ENCODE results near the gene PGBD5. TPM values are rescaled to one million over a fixed set of nuclear protein-coding genes. Genes with fewer than 3 reads are reported as not detected.

Gene PGBD5
- total and polyA plus RNA-seq, 8 donors: 2.8 to 17.2 (median 10.4) TPM

DNA sequence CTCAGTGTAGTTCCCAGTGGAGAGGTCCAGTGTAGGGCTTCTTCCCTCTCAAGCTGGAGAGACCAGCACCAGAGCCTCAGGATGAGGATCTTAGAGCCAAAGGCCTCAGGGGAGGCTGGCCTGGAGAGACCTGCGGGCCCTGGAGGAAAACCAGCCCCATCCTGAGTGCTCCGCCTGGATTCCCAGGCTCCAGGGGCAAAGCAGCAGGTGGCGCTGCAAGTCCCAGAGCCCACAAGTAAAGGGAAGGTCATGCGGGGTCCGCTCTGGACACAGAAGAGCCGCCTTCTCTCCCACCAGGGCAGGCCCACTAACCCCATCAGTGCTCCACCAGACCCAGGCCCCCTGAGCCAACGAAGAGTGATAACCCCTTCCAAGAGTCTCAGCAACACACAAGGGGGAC, 22.7 kb downstream of the PGBD5 start:
- H3K36me3 ChIP-seq: no peaks in the 10 kb centered on the region
- no peaks in the 10 kb centered on the region for H3K4me1 ChIP-seq
- H3K27me3 ChIP-seq: no peaks in the 10 kb centered on the region
- intact Hi-C loops (cut with DNase I): no loop called here
- no peak overlapping the region for H3K4me3 ChIP-seq
- no peaks in the 10 kb centered on the region for H3K9me3 ChIP-seq
- no peak overlapping the region for H3K27ac ChIP-seq
- 95 to 99% methylated on average over 7 of the region's 7 CpGs for WGBS, 2 donors
- no peak for TF ChIP-seq CTCF (IDR thresholded peaks at IDR 0.05)
- ATAC-seq (no peak), DNase-seq (peak in 1 of 6 donors; percentile 39), FAIRE-seq (no peak)

DNA sequence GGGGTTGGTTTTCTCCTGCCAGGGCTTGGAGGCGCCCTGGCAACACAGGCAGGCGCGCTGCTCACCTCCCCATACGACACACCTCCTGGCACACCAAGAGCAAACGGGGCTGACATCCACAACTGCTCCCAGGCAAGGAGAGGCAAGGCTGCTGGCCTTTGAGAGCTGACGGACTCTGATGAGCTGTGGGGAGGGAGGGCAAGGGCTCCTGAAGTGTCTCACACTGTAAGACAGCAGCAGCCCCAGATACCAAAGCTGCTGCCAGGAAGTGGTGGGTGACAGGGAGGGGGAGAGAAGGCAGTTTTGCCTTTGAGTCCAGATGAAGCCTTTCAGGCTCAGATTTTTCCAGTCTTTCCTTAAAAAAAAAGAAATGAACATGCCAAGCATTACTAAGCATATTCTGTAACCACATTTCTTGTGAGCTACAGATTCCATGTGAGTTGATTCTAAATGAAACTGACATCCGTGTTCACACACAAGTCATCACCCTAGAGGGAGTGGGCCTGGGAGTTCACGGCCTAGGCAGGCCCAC, 24.3 kb downstream of the PGBD5 start:
- no peak for FAIRE-seq
- intact Hi-C loops (cut with DNase I): no loop called here
- peak in 1 of 6 donors; percentile 34 for DNase-seq
- Histone ChIP-seq H3K9me3 (no peaks in the 10 kb centered on the region), H3K4me1 (no peaks in the 10 kb centered on the region), H3K36me3 (no peaks in the 10 kb centered on the region), H3K27me3 (no peaks in the 10 kb centered on the region), H3K4me3 (no peak overlapping the region), H3K27ac (no peak overlapping the region)
- ATAC-seq: peak in 2 of 4 donors; percentile 50 to 66
- no peak for TF ChIP-seq CTCF (IDR thresholded peaks at IDR 0.05)
- 72 to 83% methylated on average over 8 of the region's 8 CpGs for WGBS, 2 donors

DNA sequence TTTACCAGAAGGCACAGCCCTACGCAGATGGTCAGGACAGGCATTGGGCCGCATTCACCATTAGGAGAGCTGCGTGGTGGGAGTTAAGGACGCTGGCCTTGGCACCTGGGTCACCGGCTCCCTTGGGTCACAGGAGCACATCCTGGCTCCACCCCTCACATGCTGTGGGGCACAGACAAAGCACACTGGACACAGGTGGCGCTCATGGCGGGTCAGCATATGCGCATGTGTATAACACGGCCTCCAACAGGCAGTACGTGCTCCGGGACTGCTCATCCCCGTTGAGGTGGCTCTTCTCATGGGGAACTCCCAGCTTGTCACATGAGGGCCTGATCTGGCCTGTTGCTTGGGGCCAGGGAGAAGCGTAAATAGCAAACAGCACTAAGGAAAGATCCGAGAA, 25.0 kb downstream of the PGBD5 start:
- Histone ChIP-seq H3K27ac (no peak overlapping the region), H3K4me1 (no peaks in the 10 kb centered on the region), H3K4me3 (no peak overlapping the region), H3K27me3 (no peaks in the 10 kb centered on the region), H3K9me3 (no peaks in the 10 kb centered on the region), H3K36me3 (no peaks in the 10 kb centered on the region)
- TF ChIP-seq CTCF (IDR thresholded peaks at IDR 0.05): no peak
- intact Hi-C loops (cut with DNase I): no loop called here
- ATAC-seq (peak in 1 of 4 donors; percentile 20), FAIRE-seq (no peak), DNase-seq (peak in 1 of 6 donors; percentile 51)
- WGBS, 2 donors: 94% methylated on average over 14 of the region's 14 CpGs

- no peaks in the 10 kb centered on the region for H3K36me3 ChIP-seq
- DNase-seq (peak in 1 of 6 donors; percentile 29), FAIRE-seq (no peak), ATAC-seq (no peak)
- no peaks in the 10 kb centered on the region for H3K4me1 ChIP-seq
- H3K27ac ChIP-seq: no peak overlapping the region
- TF ChIP-seq CTCF (IDR thresholded peaks at IDR 0.05): no peak
- H3K4me3 ChIP-seq: no peak overlapping the region
- H3K27me3 ChIP-seq: no peaks in the 10 kb centered on the region
- WGBS, 2 donors: 88 to 91% methylated on average over 8 of the region's 8 CpGs
- intact Hi-C loops (cut with DNase I): no loop called here
- H3K9me3 ChIP-seq: no peaks in the 10 kb centered on the region
These were observed 26.2 kb downstream of the PGBD5 start for GRCh38 chr1:230400007-230400344.

DNA sequence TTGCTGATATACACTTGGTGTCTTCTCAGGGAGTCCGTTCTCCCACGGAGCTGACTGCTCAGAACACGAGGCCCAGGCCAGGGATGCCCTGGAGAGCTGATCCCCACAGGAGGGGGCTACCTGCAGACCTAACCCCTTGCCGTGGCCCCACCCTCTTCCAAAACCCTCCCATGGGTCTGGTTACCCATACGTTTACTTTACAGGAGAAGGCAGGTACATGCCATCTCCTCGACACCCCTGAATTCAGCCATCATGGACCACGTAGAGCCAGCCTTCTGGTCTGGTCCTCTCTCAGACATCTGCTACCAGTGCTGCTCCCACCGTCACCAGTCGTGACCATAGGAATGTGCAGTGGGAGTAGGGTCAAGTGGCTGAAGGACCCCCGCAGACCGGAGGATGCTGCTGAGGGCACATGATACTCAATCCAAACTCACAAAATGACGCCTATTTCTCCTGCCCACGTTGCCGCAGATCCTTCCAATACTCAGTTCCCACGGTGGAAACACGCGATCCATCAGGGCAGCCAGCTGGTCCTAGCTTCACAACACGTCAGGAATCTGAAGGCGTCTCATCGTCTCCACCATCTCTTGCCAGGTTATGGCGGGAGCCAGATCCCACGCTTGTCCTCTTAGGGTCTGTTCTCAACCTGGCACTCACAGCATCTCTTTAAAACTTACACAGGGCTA, 26.7 kb downstream of the PGBD5 start:
- DNase-seq (peak in 1 of 6 donors; percentile 27), ATAC-seq (no peak), FAIRE-seq (no peak)
- Histone ChIP-seq H3K27me3 (no peaks in the 10 kb centered on the region), H3K36me3 (no peaks in the 10 kb centered on the region), H3K9me3 (no peaks in the 10 kb centered on the region), H3K27ac (no peak overlapping the region), H3K4me3 (no peak overlapping the region), H3K4me1 (no peaks in the 10 kb centered on the region)
- intact Hi-C loops (cut with DNase I): no loop called here
- 93 to 96% methylated on average over 22 of the region's 22 CpGs for WGBS, 2 donors
- TF ChIP-seq CTCF (IDR thresholded peaks at IDR 0.05): no peak

Measured in pancreas (tissue), 10 donors.